HG03571 (cell line): ENCODE results near the gene TBC1D8.

Source experiments
- ATAC-seq: cut with Tn5 transposase; IDR thresholded peaks from one replicate; pipeline ENCODE4 v1.9.1; 2021; ENCODE audit not compliant: unreplicated experiment

Gene TBC1D8

GRCh38 chr2:101162561-101163330, 11.6 kb upstream of the TBC1D8 start:
- no peak for ATAC-seq

- ATAC-seq: no peak
Observed at GRCh38 chr2:101161658-101162057, 10.5 kb upstream of the TBC1D8 start.

GRCh38 chr2:101160454-101160853, 9.3 kb upstream of the TBC1D8 start:
- no peak for ATAC-seq

- no peak for ATAC-seq
Observed at GRCh38 chr2:101159526-101159925, 8.3 kb upstream of the TBC1D8 start.

GRCh38 chr2:101157272-101157671, 6.1 kb upstream of the TBC1D8 start:
- ATAC-seq: no peak

- no peak for ATAC-seq
Observed at GRCh38 chr2:101153787-101154186, 2.6 kb upstream of the TBC1D8 start.

- no peak for ATAC-seq
Observed at GRCh38 chr2:101153077-101153707, 2.0 kb upstream of the TBC1D8 start.

GRCh38 chr2:101152272-101153076, 1.3 kb upstream of the TBC1D8 start:
- peak; percentile 44 for ATAC-seq

- ATAC-seq: no peak
Observed at GRCh38 chr2:101151859-101152271, 683 bp upstream of the TBC1D8 start.

- ATAC-seq: peak; percentile 6
Observed at GRCh38 chr2:101150306-101151145, 656 bp downstream of the TBC1D8 start.

- no peak for ATAC-seq
Observed at GRCh38 chr2:101149241-101150192, 1.7 kb downstream of the TBC1D8 start.

GRCh38 chr2:101148777-101149176, 2.4 kb downstream of the TBC1D8 start:
- ATAC-seq: no peak

- ATAC-seq: no peak
Observed at GRCh38 chr2:101147971-101148370, 3.2 kb downstream of the TBC1D8 start.

GRCh38 chr2:101147062-101147461, 4.1 kb downstream of the TBC1D8 start:
- ATAC-seq: no peak

- ATAC-seq: no peak
Observed at GRCh38 chr2:101146535-101146934, 4.6 kb downstream of the TBC1D8 start.

GRCh38 chr2:101145406-101145805, 5.8 kb downstream of the TBC1D8 start:
- ATAC-seq: no peak

GRCh38 chr2:101142163-101142562, 9.0 kb downstream of the TBC1D8 start:
- ATAC-seq: no peak

- ATAC-seq: no peak
Observed at GRCh38 chr2:101140978-101141655, 10.1 kb downstream of the TBC1D8 start.

- no peak for ATAC-seq
Observed at GRCh38 chr2:101140237-101140636, 10.9 kb downstream of the TBC1D8 start.
